T47D (cell line): Measurements from ENCODE around the gene SLX9.

ENCODE experiments used
- DNase-seq, 2 experiments: peaks; one replicate each; pipeline versions ENCODE4 v3.0.0 to v3.0.0-alpha.2; 2011 to 2012; ENCODE audit warnings: low read depth in 1 of 2, low spot score in 1 of 2
- JUND ChIP-seq: IDR thresholded peaks from 2 replicates; pipeline ENCODE4 v1.6.1; 2012; ENCODE audit warnings: low read depth
- in situ Hi-C: cut with HindIII; loops from 2 replicates; pipeline ENCODE4 v1.10.0; 2016; ENCODE audit warnings: low sequenced_read_pairs, low pct_unique_long_range_greater_than_20kb

SLX9 gene

GRCh38 chr21:45004059-45004422, 64.2 kb downstream of the SLX9 start:
- no peak for DNase-seq
- in situ Hi-C loops, result no loop called here
- no peak for TF ChIP-seq JUND

- no peak for TF ChIP-seq JUND
- in situ Hi-C loops, result no loop called here
- no peak for DNase-seq
These were observed 64.8 kb downstream of the SLX9 start for GRCh38 chr21:45004481-45005247.

- in situ Hi-C loops, result no loop called here
- TF ChIP-seq JUND, result no peak
- no peak for DNase-seq
These were observed 66.8 kb downstream of the SLX9 start for GRCh38 chr21:45006536-45007095.

- in situ Hi-C loops, result no loop called here
These were observed 69.8 kb downstream of the SLX9 start for GRCh38 chr21:45009616-45010015.

DNA sequence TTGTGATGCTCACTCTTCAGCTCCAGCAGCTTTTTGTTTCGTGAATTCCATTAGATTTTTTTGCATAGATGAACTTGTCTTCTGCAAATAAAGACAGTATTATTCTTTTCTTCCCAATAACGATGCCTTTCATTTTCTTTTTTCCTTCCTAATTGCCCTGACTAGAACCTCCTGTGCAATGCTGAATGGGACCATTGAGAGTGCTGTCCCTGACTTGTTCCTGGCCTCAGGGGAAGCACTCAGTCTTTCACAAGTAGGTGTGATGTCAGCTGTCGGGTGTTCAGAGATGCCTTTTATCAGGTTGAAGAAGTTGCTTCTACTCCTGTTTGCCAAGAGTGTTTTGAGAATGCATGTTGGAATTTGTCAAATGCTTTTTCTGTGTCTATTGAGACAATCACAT, 70.3 kb downstream of the SLX9 start:
- no peak for DNase-seq
- TF ChIP-seq JUND, result no peak
- in situ Hi-C loops, result no loop called here

More at GRCh38 chr21:45009616-45010015, 69.8 kb downstream of the SLX9 start:
- TF ChIP-seq JUND, result no peak
- DNase-seq, result no peak

DNA sequence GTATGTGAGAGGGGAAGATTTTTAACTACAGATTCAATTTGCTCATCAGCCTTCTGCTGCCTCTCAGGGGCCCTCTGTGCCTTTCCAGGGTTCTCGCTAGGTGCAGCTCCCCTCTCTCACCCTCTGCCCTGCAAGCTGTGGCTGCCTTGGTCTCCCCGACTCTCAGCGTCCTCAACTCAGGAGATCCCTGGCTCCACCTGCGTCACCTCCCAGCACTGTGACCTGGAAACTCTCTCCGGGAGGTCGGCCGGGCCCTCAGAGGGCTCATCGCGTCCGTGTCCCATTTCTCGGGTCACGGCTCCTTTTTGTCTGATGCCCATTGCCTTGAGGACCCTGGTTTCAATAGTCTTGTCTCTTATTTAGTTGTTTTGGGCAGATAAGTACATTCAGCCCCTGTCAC, 71.0 kb downstream of the SLX9 start:
- in situ Hi-C loops, result no loop called here
- TF ChIP-seq JUND, result no peak
- no peak for DNase-seq

DNA sequence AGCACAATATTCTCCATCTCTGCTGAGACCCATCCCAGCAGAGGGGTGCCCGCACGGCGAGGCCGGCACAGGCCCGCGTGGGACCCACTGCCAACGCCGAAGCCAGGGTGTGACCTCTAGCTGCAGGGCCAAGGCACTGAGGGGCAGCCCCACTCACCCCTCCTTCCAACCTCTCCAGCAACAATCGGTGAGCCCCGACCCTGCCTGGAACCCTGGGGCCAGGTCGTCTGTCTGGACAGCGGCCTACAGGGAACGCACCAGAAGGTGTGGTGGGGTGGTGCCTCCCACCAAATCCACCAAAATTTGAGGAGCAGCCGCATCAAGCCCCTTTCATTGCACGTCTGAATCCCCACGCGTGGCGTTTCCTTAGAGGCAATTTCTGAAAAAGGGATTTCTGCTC, 71.6 kb downstream of the SLX9 start:
- DNase-seq, result no peak
- in situ Hi-C loops, result no loop called here
- TF ChIP-seq JUND, result no peak

GRCh38 chr21:45011911-45012661, 72.3 kb downstream of the SLX9 start:
- no peak for DNase-seq
- no peak for TF ChIP-seq JUND
- in situ Hi-C loops, result no loop called here

- in situ Hi-C loops, result no loop called here
- no peak for TF ChIP-seq JUND
- DNase-seq, result no peak
These were observed 72.9 kb downstream of the SLX9 start for GRCh38 chr21:45012662-45013259.

- TF ChIP-seq JUND, result no peak
- in situ Hi-C loops, result no loop called here
- DNase-seq, result no peak
These were observed 73.5 kb downstream of the SLX9 start for GRCh38 chr21:45013260-45013841.

DNA sequence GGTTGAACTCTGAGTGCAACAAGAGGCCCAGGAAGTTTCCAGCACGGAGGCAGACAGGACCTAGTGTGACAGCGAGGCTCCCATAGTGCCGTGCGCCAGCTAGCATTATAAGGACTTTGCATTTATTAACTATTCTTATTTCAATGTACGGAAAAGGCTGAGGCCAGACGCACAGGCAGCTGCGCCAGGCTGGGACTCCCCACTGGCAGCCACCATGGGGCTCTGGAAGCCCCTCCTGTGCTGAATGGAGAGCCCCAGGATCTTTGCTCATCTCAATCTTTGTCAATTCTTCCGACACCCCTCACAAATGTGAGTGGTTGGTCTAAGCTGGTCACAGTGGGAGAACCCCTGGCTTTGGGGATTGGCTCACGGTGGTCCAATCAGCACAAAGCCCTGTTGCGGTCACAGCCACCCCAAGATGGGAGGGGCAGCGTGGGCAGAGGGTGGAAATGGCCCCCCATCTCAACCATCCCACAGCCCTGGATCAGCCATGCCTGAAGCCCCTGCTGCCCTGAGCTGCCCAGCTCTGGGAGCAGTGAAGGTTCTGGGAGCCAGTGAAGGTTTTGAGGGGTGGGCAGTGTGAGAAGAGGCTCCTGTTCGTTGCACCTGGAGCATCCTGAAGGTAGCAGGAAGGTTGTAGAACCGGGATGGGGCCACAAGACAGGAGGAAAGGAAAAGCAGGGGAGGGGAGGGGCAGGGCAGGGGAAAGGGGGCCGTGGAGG, 75.1 kb downstream of the SLX9 start:
- no peak for TF ChIP-seq JUND
- no peak for DNase-seq
- in situ Hi-C loops, result no loop called here

DNA sequence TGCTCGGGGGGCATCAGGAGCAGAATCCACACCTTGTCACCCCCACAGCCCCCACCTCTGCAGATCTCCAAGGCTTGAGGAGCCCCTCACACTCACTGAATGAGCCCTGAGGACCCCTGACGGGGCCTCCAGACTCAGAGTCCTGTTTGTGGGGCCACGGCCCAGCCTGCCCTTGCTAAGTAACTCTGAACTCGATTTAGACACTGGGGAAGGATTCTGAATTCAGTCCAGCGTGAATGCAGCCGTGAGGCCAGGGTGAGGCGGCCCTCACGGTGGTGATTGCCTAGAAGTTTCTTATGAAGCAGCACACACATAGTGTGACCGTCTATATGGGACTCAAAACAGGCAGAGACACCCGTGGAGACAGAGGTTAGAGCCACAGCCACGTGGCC, 75.6 kb downstream of the SLX9 start:
- no peak for DNase-seq
- in situ Hi-C loops, result no loop called here
- TF ChIP-seq JUND, result no peak
